NCI-H1092 treated with DMSO at 0.1 percent for 48 hours (cell line): ENCODE results near the gene EPC2.
"Not testable (repeated sequence)": the region's sequence is repeated elsewhere in the genome, so short reads cannot be mapped to it uniquely, and the experiment has no call there.

ENCODE experiments used
- DNase-seq: peaks from one replicate; lab custom pipeline; 2025; lab: John Stamatoyannopoulos, UW

Gene EPC2

DNA sequence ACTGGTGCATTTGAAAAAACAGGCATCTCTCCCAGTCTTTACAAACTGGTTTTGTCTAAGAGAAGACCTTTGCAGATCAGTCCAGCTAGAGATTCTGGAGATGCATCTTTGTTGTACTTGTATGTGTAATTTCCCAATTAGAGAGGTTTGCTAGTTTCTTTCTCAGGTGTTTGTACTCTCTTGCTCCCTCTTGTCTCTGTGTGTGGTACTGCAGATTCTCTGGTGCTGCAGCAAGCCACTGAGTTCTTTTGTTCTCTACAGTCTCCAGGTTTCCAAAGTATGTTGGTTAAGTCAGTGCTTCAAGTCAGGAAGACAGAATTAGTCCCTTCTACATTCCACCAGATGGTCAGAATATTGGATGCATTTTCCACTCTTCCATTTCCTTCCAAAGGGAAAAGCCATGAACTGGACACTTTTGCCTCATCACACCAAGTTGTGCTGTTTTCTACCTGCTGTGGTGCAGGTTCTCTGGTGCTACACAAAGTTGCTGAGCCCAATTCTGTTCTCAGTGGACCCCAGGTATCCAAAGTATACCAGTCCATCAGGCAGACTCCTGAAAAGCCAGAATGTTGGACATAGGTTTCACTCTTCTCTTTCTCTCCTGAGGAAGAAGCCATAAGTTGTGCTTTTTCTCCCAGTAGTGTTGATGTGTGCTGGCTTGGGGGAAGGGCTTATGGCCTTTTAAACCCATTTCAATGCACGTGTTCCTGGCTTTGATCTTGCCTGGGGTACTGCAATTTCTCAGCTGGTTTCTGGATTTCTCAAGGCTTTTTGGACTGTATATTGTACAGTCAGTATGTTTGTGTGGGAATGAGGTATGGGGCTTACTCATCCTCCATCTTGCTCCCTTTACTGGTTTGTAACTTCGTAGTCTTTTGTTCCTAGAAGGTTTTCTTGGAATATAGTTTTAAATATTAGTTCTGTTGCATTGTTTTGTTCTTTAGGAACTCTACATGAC is 29.8 kb downstream of the EPC2 start:
- DNase-seq: no peak

DNA sequence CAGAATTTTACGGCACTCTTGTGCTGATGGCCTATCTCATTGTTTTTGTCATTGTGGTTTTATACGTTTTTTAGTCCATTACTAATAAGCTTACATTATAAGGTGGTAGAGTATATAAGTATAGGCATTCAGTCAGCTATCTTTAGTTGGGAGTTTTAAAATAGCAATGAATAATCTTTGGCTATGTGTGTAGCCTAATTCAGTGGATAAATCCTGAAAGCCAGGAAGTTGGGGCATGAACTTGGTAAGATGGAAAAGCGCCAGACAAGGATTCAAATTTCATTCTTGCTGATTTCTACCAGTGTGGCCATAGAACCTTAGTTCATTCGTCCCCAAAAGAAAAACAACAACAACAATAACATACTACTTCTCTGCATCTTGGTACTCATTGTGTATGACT is 31.2 kb downstream of the EPC2 start:
- no peak for DNase-seq

DNA sequence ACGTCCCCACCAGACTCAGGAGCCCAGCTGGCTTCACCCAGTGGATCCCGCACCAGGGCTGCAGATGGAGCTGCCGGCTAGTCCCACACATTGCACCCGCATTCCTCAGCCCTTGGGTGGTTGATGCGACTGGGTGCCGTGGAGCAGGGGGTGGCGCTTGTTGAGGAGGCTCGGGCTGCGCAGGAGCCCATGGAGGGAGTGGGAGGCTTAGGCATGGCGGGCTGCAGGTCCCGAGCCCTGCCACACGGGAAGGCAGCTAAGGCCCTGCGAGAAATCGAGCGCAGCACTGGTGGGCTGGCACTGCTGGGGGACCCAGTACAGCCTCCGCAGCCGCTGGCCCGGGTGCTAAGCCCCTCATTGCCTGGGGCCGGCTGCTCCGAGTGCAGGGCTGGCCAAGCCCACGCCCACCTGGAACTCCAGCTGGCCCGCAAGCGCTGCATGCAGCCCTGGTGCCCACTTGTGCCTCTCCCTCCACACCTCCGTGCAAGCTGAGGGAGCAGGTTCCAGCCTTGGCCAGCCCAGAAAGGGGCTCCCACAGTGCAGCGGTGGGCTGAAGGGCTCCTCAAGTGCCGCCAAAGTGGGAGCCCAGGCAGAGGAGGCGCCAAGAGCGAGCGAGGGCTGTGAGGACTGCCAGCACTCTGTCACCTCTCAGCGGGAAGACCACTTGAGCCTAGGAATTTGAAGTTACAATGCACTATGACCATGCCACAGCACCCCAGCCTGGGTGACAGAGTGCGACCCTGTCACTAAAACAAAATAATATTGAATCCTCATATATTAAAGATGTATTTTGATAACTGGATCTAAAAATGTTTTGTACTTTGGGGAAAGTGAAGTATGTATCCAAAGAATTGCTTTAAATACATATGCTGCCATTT is 34.0 kb downstream of the EPC2 start:
- not testable (repeated sequence) for DNase-seq

DNA sequence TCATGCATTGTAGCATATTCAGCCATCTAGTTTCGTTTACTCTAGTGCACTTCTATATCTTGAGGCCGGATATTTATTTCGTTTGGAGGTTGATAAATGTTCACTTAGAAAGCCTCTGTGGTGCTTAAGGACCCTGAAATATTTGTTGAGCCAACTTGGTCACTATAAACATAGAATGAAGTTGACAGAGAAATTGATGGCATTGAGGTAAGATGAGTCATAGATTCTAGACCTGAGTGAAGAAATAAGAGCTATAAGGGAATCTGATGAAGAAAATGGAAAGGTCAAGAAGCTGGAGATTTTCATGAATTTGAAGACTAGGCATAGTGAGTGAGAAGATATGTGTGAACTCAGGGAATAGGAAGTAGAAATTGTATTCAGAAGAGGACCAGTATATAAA is 35.9 kb downstream of the EPC2 start:
- DNase-seq: no peak

DNA sequence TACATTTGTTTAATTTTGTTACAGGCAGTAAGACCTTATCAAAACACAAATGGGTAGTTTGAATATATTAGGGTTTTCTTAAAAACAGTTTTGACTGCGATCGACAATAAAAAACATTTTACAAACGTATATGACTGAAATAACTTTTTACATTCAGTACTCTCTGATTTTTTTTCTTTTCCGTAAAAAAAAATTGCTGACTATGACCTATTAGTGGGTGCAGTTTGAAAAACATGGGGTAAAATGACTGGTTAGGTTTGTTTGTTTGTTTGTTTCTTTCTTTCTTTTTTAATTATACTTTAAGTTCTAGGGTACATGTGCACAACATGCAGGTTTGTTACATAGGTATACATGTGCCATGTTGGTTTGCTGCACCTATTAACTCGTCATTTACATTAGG is 36.9 kb downstream of the EPC2 start:
- DNase-seq: no peak

DNA sequence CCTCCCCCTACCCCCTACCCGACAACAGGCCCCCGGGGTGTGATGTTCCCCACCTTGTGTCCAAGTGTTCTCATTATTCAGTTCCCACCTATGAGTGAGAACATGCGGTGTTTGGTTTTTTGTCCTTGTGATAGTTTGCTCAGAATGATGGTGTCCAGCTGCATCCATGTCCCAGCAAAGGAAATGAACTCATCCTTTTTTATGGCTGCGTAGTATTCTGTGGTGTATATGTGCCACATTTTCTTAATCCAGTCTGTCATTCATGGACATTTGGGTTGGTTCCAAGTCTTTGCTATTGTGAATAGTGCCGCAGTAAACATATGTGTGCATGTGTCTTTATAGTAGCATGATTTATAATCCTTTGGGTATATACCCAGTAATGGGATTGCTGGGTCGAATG is 37.3 kb downstream of the EPC2 start:
- DNase-seq: not testable (repeated sequence)

DNA sequence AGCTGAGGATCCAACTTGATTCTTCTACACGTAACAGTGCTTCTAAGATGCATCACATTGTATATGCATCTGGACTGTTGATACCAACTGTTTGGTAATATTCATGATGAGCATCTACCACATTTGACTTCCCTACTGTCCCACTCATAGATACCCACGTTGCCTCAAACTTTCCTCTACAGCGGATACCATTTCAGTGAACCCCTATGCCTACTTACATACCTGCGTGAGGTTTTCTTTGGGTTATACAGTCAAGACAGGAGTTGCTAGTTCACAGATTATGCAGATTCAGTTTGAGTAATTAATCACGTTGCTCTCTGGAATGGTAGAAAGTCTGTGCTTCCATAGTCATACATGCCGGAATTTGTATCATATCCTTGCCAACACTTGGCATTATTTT is 40.0 kb downstream of the EPC2 start:
- DNase-seq: no peak

DNA sequence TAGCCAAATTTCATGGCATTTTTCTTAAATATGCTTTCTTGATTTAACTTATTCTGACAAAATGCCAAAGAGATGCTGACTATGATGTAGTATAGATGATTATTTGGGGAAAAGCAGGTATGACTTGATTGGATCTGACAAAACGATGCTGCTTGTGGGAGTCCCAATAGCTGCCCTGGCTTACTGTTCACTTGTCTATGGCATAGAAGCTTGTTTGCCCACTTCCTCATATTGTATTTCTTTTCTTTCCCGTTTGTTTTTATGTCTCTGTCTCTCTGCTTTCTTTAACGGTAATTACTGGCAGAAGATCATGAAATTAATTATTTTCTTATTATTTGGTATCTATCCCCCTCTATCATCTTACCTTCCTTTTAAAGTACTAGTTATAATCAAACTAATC is 43.0 kb downstream of the EPC2 start:
- DNase-seq: no peak

DNA sequence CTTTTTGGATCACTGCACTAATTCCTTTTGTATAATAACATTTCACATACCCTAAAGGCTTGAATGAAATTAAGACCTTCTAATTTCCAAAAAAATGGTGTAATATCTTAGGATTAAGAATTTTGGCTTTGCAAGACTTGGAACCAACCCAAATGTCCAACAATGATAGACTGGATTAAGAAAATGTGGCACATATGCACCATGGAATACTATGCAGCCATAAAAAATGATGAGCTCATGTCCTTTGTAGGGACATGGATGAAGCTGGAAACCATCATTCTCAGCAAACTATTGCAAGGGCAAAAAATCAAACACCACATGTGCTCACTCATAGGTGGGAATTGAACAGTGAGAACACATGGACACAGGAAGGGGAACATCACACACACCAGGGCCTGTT is 43.5 kb downstream of the EPC2 start:
- DNase-seq: not testable (repeated sequence)

DNA sequence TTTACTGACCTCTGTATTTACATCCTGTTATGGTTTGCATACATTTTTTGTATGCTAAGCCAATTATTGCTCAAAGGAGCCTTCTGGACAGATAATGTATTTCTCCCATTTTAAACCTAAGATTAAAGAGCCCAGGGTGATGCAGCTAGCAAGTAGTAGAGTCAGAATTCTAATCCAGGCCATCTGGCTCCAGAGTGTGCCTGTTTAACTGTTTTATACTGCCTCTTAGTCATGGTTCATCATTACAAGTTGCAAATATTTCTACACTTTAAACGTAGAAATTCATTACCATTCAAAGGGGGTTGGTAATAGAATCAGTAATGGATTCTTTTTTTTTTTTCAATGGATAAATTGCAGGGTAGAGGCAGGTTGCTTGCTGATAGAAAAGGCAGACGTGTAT is 52.4 kb downstream of the EPC2 start:
- no peak for DNase-seq

DNA sequence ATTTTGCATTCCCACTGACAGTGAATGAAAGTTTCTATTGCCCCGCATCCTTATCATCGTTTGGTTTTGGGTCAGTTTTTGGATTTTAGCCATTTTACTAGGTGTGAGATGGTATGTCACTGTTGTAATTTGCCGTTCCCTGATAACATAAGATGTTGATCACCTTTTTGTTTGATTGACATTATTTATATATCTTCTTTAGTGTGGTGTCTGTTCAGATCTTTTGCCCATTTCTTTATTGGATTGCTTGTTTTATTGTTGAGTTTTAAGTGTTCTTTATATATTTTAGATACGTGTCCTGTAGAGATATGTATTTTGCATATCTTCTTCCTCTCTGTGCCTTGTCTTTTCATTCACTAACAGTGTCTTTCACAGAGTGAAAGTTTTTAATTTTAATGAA is 55.3 kb downstream of the EPC2 start:
- DNase-seq: no peak

DNA sequence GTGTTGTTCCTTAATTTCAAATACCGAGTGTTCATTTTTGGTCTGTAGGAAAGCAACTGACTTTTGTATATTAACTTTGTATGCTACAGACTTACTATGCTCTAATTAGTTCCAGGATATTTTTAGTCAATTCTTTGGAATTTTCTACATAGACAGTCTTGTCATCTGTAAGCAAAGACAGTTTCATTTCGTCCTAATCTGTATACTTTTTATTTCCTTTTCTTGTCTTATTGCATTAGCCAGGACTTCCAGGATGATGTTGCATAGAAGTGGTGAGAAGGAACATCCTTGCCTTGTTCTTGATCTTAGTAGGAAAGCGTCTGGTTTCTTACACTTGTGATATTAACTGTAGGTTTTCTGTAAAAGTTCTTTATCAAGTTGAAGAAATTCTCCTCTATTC is 56.5 kb downstream of the EPC2 start:
- DNase-seq: no peak

DNA sequence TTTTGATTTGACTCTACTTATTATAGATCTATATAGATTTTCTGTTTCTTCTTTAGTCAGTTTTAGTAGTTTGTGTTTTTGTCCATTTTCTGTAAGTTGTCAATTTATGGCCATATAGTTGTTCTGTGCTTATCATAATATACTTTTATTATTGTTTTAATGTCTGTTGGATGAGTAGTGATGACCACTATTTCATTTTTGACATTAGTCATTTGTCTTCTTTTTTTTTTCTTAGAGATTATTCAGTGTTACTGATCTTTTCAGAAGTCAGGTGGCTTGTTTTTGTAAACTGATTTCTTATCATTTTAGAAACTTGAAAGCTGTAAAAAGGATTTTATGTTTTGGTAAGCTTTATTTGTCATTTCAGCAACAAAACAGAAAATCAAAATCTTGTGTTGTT is 57.3 kb downstream of the EPC2 start:
- no peak for DNase-seq

DNA sequence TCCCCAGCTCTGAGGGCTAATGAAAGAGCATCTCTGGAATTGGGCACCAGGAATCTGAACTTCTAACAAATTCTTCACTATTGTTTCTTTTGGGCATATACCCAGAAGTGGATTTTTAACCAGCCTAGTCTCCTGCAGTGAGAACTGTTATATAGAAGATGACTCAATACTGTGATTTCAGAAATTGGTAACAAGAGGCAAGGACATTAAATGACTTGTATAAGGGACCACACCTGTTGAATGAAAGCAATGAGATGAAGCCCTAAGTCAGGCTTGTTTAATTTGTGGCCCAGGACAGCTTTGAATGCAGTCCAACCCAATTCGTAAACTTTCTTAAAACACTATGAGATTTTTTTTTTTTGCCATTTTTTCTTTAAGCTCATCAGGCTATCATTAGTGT is 57.9 kb downstream of the EPC2 start:
- no peak for DNase-seq

DNA sequence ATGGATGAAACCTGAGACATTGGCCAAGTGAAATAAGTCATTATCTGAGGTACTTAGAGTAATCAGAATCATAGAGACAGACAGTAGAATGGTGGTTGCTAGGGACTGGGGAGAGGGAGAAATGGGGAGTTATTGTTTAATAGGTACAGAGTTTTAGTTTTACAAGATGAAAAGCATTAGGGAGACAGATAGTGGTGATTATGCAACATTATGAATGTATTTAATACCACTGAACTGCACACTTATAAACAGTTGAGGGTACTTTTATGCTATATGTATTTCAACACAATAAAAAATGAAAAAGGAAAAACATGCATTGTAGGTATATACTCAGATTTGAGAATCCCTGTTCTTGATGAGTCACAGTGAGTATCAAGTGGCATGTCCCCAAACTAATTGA is 59.7 kb downstream of the EPC2 start:
- no peak for DNase-seq

DNA sequence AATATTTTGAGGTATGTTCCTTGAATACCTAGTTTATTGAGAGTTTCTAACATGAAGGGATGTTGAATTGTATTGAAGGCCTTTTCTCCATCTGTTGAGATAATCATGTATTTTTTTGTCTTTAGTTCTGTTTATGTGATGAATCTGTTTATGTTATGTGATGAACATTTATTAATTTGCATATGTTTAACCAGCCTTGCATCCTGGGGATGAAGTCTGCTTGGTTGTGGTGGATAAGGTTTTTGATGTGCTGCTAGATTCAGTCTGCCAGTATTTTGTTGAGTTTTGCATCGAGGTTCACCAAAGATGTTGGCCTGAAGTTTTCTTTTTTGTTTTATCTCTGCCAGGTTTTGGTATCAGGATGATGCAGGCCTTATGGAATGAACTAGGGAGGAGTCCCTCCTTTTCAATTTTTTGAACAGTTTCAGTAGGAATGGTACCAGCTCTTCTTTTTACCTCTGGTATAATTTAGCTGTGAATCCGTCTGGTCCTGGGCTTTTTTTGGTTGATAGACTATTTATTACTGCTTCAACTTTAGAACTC is 71.9 kb downstream of the EPC2 start:
- DNase-seq: no peak

DNA sequence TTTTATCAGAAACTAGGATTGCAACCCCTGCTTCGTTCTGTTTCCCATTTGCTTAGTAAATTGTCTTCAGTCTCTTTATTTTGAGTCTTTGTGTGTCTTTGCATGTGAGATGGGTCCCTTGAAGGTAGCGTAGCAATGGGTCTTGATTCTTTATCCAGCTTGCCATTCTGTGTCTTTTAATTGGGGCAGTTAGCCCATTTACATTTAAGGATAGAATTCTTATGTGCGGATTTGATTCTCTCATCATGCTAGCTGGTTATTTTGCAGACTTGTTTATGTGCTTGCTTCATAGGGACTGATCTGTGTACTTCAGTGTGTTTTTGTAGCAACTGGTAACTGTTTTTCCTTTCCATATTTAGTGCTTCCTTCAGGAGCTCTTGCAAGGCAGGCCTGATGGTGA is 73.5 kb downstream of the EPC2 start:
- no peak for DNase-seq

DNA sequence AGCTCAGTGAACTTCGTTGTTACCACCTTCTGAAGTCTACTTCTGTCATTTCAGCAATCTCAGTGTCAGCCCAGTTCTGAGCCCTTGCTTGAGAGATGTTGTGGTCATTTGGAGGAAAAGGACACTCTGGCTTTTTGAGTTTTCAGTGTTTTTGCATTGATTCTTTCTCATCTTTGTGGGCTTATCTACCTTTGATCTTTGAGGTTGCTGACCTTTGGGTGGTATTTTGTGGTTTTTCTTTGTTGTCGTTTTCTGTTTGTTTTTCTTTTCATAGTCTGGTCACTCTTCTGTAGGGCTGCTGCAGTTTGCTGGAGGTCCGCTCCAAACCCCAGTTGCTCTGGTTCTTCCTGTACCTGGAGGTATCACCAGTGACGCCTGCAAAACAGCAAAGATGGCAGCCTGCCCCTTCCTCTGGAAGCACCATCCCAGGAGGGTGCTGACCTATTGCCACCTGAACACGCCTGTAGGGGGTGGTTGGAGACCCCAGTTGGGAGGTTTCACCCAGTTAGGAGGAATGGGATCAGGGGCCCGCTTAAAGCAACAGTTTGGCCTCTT is 74.7 kb downstream of the EPC2 start:
- no peak for DNase-seq

DNA sequence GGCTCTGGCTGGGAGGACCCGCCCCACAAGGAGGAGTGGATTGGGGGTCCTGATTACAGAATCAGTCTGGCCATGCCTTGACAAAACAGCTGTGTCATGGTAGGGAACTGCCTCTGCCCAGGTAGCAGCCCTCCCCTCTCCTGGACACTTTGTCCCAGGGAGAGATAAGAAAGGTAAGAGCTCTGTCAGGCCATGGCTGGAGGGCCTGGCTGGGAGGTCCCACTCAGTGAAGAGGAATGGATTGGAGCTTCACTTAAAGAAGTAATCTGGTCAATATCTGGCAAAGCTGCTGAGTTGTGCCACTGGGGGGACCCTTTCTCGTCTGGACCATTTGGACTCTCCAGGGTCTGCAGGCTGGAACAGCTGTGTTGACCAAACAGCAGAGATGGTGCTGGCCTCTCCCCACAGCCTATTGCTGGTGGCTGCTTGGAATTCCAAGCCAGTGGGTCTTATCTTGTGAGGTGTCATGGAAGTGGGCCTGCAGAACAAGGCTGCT is 75.4 kb downstream of the EPC2 start:
- no peak for DNase-seq

DNA sequence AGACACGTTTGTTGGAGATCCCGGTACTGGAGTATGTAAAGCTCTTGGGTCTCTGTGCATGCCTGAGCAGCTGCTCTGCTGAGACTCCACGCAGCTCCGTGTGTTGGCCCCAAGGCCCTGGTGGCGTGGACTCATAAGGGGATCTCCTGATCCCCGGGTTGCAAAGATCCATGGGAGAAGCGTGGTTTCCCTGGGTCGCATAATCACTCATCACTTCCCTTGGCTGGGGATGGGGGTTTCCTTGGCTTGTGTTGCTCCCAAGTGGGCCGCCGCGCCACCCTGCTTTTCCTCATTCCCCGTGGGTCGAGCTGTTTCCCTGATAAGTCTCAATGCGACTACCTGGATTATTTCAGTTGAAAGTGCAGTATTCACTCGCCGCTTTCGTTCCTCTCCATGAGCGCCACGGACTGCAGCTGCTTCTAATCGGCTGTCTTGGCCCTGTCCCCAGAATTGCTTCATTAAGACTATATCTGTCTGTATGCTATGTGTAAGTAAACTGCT is 76.0 kb downstream of the EPC2 start:
- DNase-seq: peak; percentile 60

DNA sequence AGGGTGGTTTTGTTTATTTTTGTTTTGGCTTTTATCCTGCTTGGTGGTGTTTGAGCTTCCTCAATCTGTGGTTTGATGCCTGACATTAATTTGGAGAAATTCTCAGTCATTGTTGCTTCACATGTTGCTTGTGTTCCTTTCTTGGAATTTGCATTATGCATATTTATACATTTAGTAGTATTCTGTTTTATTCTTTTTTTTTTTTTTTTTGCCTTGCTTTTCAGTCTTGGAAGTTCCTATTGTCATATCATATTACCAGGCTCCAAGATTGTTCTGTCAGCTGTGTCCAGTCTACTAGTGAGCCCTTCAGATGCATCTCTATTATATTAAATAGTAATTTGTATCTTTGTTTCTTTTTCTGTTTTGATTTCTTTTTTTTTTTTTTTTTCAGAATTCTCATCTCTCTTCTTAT is 77.0 kb downstream of the EPC2 start:
- peak; percentile 6 for DNase-seq
